ENCODE measurements around the gene RBFOX2. TPM values are rescaled to one million over a fixed set of nuclear protein-coding genes. Genes with fewer than 3 reads are reported as not detected.

Gene RBFOX2
- total RNA-seq, 1 donor from 2014 or later, result 454 TPM

DNA sequence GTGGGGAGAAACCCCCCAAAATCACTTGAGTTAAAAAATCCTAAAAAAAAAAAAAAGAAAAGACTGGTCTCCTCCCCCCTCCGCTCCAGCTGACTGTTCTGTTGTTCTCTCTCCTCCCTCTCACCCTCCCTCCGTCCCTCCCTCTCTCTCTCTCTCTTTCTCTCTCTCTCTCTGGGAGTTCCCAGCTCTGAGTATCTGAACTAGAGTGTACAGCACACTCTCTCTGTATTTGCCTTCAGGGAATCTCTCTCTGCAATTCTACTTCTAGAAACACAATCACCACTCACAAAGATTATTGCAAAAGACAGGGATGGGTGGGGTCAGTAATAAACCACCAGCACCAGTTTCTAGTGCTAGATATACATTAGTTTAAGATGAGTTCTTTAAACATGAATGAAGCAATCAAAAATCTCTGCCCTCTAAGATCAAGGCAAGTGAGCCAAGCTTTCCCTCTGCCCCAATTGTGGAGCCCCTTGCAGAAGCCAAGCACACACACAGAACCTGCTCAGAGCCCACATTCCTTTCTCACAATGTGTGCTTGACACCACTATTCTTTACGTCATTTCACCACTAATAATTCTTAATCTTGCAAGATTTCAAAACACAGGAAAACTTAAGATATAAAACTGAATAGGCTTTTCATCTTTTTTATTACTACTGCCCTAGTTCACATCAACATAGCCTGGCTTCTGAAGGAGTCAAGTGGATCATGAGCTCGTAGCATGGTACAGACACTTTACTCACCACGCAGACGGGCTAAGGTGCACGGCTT is 133.5 kb downstream of the RBFOX2 start:
- no peak for DNase-seq

DNA sequence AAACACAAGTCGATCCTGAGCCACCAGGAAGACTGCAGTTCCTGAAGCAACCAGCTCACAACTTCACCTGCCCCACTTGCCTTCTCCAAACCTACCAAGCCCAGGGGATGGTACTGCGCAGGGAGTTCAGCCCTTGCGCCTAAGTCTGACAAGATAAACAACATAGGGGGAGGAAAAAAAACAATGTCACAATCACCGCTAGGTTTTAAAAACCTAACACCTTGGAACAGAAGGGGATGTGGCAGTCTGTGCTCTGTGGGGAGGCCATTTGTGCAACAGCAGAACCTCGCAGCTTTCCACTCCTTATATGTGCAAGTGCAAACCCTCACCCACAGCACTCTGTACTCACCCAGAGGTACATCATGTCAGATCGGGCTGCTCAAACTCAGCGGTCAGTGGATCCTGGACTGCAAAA is 134.2 kb downstream of the RBFOX2 start:
- DNase-seq, result no peak

DNA sequence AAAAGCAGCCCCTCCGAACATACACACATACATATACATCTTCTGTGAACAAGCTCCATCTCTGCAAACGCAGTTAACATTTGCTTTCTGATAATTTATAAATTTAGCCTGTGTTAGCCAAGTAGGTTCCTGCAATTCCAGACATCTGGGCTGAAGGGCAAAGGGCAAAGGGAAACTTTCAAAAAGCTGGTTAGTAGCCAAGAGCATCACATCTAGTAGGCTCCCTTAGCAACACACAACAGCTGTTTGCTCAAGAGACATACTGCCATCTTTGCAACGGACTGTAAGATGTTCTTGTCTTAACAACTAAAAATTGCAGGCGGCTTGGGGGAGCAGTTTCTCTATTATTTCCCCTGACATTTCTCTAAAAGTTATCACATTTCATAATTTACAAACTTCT is 134.9 kb downstream of the RBFOX2 start:
- DNase-seq, result no peak

DNA sequence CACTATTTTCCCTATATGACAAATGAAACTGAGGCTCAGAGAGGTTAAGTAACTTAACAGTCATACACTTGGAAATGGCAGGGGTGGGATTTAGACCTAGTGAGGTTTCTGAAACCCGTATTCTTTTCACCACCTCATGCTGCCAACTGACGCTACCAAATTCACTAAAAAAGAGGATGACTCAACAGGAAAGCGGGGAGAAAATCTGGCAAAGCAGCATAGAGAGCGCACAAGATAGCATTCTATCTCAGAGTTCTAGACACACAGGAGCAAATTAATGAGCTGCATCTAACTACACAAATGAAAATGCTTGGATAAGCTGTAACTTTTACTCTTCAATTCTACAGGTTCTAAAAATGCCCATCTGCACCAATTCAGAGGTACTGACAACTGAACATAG is 136.4 kb downstream of the RBFOX2 start:
- peak; percentile 25 for DNase-seq

DNA sequence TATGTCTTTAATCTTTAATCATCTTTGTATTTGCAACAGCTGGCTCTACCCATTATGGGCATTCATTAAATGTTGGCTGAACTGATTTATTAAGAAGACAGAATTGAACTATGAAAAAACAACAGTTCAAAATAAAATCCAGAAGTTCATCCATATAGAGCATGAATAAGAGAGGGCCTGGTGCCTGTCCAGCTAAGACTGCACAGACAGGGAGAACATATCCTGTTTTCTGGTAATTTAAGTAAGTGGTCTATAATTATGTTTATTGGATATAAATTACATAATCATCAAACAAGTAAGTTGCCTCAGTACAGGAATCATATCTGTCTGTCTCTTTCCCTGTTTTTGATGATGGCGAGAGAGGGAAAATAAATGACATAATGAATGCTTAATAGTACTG is 137.2 kb downstream of the RBFOX2 start:
- no peak for DNase-seq

DNA sequence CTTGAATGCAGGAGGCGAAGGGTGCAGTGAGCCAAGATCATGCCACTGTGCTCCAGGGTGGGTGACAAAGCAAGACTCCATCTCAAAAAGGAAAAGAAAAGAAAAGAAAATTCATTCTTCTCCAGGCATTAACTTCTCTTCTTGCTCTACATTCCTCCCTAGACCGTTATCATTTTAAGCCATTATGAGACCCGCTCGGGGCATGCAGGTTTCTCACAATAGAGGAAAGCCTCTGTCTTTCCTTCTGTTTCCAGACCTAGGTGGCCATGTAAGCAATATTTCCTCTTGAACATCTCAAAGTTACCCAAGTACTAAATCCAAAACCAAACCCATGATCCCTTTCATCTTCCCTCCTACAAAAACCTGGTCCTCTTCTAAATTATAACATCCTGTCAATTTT is 139.6 kb downstream of the RBFOX2 start:
- no peak for DNase-seq

DNA sequence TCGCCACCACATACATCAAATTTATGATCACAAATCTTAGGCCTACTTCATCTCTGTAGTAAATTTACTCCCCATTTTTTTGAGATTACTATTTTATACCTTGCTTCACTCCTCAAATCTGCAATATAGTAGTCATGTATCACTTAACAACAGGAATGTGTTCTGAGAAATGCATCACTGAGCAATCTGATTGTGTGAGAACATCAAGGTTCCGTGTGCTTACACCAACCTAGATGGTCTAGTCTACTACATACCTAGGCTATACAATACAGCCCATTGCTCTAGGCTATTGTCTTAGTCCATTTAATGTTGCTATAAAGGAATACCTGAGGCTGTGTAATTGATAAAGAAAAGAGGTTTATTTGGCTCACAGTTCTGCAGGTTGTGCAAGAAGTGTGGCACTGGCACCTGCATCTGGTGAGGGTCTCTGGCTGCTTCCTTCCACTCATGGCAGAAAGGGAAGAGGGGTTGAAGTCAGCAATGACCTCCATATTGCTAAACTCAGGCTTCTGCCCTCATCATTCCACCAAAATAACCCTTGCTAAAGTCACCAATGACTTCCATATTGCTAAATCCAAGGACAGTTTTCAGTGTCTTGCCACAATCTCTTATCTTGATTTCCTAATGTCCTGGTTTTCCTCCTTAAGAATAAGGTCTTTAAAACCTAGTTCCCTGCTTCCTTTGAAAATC is 140.3 kb downstream of the RBFOX2 start:
- no peak for DNase-seq

DNA sequence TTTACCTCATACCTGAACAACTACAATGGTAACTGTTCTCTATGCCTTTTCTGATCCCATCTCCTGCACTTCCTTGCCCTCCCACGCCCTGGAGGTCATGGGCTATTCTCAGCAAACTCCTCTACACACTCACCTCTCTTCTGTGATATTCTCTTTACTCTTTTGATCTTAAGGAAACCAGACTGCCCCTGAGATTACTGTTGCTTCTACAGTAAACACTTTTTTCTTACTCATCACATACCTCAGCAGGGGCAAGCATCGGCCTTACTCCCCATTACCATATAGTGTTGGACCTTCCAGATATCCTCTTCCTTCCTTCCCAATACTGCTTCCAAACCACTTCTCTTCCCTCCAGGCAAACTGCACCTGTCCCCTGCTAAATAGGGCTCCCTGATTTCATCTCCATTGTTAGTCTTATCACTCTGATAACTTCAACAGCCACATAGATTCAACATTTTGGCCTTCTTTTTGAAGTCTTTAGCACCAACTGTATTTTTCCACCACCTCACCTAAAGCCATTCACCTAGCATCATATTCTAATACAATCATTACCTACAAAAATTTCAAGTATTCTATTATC is 141.2 kb downstream of the RBFOX2 start:
- DNase-seq, result no peak

DNA sequence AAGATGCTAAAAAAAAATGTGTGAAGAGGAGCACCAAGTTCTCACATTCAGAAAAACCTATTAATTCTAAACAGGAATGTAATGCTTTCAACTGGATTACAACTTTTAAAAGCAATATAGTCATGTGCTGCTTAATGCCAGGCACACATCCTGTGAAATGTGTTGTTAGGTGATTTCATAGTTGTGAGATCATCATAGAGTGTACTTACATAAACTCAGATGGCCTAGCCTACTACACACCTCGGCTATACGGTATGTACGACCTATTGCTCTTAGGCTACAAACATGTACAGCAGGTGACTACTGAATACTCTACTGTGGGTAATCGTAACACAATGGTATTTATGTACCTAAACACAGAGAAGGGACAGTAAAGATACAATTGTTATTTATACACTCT is 142.3 kb downstream of the RBFOX2 start:
- DNase-seq, result no peak

DNA sequence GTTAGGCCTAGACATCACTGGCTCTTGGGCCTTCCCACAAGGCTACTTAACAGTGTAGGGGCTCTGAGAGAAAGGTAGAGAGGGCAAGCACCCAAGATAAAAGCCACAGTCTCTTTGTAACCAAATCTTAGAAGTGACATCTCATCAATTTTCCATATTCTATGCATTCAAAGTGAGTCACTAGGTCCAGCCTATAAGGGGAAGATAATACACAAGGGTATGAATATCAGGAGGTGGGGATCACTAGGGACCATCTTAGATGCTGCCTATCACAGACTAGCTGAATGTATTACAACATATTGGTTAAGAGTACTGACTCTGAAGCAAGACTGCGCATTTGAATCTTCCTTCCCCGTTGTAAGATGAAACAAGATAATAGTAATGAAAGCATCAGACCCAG is 144.1 kb downstream of the RBFOX2 start:
- DNase-seq, result no peak

DNA sequence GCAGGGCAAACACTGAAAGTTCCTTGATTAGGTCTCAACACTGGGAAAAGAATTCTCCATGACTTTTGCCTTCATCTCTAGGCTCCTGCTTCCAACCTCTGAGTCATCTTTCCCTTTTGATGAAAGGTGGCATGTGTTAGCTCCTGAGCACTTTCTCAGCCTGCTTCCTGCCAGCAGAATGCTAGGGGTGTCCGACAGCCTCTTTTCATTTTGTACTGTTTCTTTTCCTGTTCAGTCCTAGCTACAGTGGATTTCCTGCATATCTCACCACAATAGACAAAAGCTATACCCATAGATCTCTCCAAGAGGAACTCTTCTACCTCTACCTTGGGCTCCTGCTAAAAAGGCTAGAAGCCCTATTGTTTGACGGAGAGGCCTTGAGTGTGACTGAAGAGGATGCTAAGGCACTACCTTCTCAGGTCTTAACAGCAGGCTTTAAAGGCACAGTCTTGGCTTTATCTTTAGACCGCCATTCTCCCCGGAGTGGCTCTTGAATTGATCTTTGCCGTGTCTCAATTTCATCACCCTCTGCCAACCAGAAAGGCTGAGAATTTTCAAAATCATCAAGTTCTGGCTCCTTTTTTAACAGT is 145.5 kb downstream of the RBFOX2 start:
- no peak for DNase-seq

DNA sequence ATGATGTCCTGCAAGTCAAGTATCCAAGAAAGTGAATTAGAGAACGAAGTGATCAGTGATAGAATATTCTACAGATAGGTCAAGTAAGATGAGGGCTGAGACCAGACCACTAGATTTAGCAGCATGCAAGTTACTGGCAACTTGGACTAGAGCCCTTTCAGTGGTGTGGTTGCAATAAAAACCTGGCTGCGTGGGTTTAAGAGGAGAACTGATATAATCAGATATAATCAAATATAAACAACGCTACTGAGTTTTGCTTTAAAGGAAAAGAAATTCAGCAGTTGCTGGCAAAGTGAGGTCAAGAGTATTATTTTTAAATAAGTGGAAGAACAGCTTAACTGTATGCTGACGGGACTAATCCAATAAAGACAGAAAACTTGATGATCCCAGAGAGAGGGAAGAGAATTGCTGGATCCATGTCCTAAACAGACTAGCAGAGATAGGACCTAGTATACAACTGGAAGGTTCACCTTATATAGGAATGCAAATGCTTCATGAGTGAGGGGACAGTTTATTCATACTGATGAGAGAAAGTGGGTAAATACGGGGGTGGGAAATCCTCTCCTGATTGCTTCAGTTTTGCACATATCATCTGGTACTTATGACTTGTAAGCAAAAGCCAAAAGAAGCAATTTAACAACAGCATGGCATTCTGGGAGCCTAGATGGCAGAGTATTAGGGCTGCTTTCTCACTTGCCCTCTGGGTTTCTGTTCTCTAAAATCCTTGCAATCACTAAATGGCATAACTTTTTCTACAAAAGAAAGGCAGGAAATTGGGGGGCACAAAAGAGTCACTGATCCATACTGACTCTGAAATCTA is 146.2 kb downstream of the RBFOX2 start:
- no peak for DNase-seq

DNA sequence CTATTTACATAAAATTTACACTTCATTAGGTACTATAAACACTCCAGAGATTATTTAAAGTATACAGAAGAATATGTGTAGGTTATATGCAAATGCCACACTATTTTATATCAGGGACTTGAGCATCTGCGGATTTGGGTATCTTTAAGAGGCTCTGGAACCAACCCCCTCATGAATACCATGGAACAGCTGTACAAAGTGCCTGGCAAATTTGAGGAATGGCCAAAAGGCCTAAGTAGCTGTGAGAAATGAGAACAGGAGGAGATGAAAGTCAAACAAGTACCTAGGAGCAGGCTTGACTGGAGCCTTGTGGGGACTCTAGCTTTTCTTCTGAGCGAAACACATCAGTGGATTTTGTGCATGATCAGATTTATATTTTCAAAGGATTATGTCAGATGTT is 149.3 kb downstream of the RBFOX2 start:
- DNase-seq, result no peak

DNA sequence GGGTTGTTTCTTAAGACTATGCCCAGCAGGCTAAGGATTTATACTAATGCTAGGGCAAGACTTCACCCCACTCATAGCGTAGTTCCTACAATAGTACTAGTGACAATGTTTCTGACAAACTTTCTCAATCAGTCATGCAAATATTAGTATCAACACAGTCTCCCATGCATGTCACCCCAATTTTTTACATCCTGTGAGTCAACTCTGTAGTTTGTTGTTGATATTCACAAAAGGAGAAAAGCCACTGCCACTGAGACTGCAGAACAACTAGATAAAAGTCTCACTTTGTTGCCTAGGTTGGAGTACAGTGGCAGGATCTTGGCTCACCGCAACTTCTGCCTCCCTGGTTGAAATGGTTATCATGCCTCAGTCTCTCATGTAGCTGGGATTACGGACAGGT is 155.2 kb downstream of the RBFOX2 start:
- DNase-seq, result no peak

DNA sequence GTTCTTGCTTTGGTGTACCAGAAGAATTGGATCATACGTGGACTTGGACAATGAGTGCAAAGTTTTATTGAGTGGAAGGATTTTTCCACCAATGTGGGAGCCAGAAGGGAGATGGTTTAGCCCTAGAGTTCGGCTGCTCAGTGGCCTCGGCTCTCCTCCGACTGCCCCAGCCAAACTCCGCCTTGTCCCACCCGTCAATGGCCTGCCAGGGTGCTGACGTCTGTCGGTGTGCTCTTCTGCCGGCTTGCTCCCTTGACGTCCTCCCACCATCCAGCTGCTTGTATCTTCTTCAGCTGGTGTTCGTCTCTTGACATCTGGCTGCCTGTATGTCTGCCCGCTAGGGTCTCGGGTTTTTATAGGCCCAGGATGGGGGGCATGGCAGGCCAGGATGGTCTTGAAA is 156.2 kb downstream of the RBFOX2 start:
- no peak for DNase-seq

DNA sequence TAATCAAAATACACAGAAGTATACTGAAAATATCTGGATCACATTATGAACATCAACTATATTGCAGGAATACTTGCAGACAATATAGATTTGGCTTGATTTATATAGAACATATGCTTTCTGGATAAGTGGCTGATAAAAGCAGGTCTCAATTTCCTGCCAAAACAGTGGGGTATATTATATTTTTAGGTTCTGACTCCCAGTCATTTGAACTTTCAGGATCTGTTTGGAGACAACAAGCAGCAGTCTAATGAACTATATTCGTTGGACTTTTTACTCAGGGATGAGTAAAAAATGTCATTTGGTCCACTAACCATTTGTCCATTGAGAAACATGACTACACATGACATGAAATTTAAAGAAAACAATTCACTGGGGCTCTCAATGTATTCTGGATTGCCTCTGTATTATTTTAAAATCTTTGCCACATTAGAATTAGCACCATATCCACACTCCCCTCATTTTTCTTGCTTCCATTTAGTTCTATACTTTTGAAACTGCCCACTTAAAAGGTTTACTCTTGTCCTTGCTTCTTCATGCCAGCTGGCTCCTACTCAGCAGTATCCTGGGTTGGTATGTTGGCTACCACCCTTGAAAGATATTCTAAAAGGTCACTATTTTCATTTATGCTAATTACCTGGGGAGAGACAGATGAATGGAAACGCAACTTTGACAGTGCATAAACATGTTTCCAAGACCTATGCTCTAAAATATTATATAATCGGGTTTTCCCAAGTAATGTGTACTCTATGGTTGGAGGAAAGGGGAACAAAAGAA is 157.9 kb downstream of the RBFOX2 start:
- DNase-seq, result no peak

DNA sequence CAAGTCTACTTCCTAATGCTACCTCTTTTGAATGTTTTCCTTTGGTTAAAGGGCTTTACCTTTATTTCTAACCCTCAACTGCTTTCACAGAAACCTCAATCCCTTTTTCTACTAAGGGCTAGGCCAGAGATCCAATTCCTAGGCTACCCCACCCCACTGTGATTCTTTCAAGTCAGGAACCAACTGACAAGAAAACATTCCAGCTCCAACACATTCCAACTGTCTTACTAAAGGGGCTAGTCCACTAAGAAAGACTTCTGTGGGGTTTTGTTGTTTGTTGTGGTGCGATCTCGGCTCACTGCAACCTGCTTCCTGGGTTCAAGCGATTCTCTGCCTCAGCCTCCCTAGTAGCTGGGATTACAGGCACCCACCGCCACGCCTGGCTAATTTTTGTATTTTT is 159.7 kb downstream of the RBFOX2 start:
- DNase-seq, result no peak

DNA sequence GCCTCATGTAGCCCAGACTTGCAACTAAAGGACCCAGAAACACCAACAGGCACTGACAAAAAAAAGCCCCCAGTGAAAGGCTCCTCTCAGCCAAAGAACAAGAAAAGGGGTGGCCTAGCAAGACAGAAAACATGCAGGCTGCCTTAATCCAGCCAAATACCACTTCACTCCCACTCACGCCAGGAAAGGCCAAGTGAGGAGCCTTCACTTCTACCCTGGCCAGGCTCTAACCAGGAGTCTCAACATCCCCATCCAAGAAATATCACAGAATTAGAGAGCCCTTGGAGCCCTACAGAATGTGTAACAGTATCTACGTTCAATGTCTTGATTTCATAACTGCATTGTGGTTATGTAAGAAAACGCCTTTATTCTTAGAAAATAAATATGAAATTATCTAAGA is 162.0 kb downstream of the RBFOX2 start:
- no peak for DNase-seq

DNA sequence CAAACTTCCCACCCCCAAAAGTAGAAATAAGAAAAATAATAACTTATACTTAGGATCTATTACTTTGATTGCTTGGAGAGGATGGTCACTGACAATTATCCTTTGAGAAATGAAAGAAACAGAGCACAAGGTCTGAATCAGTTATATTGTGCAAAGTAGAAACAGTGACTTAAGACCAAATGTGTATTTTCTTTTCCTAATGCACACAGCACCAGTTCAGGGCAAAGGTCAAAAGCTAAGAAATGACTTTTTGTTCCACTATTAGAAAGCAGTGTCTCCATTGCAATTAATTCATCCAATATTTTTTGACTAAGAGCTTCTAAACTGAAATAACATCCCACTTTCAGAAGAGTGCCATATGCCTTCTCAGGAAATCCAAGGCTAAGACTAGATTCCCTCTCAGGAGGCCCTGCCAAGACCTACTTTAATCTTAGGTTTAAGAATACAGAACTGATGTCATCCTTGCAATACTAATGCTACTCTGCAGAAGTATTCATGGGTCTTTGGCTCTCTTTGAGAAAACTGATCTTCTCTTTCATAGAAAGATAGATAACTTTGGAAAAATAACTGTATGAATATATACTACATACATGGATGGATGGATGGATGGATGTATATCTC is 164.0 kb downstream of the RBFOX2 start:
- DNase-seq, result no peak

DNA sequence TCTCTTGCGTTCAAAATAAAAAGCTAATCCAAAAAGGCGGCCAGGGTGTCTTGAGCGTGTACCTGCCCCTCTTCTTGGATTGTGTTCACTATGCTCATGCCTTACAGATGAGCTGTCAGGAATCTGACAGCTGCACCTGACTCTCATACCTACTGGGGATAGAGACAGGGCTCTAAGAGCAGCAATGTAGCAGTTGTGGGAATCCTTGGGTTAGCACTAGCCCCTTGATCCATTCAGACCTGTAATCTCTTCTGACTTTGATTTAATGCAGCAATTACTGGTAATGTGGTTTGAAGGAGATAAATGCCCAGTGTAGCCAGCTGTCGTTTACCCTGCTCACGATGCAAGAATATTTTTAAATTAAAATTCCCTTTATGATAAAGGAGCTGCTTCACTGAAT is 165.2 kb downstream of the RBFOX2 start:
- DNase-seq, result no peak

DNA sequence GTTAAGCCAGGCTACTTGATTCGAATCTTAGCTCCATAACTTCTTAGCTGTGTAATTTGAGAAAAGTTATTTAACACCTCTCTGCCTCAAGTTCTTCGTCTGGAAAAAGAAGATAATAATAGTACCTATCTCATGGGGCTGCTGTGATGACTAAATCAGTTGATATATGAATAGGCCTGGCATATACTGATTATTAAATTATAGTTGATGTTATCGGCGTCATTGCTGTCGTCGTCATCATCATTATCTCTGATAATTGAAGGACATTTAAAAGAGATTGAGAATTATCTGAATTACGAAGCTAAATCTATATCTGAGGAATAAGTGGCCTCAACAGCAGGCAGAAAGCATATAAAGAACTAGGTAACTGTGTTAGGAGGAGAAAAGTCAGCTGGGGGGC is 165.9 kb downstream of the RBFOX2 start:
- no peak for DNase-seq

Data from occipital lobe (tissue), 2 donors.